HG03558 (cell line): ENCODE results near the gene CCDC24.

Experiments used
- ATAC-seq: cut with Tn5 transposase; IDR thresholded peaks from one replicate; pipeline ENCODE4 v1.9.1; 2021; ENCODE audit warnings: moderate number of reproducible peaks; ENCODE audit not compliant: unreplicated experiment; ENCODE audit errors: extremely low read depth

The CCDC24 gene

DNA sequence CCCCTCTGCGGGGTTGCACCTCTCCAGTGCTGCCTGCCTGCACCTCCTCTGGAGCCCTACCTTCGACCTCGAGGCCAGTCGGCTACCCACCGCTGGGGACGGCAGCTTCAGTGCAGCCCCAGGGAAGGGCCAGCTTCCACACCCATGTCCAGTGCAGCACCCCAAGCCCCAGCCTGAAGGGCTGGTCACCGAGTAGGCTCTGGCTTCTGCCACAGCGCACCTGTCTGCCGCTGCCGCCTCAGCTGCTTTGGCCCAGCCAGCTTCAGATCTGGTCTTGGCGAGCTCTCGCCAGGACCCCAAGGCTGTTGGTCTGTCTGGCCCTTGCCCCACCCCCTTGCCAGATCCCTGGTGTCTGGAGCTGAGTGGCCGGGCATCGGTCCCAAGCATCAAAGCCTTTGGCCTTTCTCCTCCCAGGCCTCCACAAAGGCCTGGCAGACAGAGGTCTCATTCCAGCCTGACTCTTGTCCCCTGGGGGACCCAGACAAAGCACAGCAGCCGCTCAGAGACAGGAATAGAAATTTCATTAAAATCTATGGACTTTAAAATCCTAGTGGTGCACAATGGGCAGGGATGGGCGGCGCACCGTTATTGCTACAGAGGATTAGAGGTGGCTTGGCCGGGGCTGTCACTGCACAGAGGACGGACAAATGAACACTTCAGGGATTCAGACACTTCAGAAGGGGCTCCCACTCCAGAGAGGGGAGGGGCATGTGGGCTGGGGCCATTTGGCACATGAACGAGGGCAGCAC is 4.8 kb downstream of the CCDC24 start:
- no peak for ATAC-seq

DNA sequence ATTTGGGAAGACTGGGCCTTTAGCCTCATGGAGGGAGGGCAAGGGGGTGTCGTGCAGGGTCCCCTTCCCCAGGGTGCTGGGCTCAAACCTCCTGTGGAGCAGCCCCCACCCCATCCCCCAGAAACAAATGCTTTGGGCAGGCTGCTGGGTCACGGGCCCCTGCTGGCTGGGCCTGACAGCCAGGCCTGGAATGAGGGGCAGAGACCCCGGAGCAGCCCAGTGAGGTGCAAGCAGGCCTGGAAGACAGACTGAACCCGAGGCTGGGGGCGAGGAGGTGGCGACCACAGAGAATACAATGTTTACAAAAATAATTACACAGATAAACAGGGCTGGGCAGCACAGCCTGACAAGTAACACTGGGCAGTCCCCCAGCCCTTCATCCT is 5.3 kb downstream of the CCDC24 start:
- ATAC-seq, result no peak

DNA sequence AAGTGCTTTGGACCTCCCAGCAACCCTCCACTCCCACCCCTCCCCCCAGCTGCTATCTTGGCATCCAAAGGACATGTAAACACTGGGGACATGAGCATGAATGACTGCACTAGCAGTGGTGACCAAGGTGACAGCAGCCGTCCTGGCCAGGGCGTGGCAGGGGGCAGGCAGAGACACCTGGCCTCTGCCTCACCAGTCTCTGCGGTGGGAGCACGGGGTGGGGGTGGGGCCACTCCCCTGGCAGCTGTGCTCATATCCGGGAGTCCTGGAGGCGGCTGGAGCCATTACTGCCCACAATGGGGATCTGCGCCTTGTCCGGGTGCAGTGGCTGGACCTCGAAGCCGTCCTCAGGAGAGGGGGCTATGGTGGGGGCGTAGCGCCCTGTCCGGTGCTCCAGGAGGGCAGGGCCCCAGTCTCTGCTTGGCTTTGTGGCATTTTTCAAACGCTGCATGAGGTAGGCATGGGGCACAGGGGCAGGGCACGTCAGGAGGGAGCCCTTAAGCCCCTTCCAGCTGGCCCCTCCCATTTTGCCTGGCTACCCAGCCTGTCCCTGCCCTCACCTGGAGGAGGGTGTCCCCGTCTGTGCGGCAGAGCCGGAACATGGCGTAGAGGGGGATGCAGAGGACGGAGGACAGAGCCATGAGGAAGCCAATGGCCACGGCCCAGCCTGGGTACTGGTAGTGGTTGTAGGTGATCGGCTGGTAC is 6.0 kb downstream of the CCDC24 start:
- ATAC-seq, result no peak

DNA sequence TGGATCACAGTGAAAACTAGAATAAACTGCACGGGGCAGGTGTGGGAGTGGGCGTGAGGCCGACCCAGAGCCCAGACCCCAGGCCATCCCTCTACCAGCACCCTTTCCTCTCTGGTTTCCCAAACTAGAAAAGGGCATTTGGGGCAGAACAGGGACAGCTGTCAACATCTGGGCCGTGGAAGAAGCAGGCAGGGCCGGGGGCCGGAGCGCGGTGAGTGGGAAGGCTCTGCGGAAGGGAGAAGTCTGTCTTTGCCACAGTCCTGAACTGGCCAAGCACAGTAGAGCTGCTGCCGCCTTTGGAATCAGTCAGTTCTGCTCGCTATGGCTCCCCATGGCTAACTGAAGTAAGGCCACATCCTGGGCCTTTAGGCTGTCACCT is 6.6 kb downstream of the CCDC24 start:
- no peak for ATAC-seq

DNA sequence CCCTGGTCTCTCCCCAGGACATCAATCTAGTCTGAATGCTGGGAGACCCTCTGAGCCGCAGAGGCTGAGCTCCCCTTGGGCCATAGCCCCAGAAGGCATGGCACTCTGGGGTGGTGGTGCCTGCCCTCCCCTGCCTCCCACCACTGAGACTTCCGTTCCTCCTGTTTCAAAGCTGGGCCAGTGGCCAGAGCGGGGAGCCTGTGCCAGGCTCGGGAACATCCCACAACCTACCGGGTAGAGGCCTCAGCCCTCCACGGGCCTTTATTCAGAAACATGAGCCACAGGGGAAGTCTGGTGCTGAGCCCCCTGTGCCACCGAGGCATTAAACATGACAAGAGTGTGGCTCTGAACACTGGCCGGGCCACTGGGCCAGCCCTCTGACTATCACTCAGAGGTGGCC is 8.1 kb downstream of the CCDC24 start:
- ATAC-seq, result no peak

DNA sequence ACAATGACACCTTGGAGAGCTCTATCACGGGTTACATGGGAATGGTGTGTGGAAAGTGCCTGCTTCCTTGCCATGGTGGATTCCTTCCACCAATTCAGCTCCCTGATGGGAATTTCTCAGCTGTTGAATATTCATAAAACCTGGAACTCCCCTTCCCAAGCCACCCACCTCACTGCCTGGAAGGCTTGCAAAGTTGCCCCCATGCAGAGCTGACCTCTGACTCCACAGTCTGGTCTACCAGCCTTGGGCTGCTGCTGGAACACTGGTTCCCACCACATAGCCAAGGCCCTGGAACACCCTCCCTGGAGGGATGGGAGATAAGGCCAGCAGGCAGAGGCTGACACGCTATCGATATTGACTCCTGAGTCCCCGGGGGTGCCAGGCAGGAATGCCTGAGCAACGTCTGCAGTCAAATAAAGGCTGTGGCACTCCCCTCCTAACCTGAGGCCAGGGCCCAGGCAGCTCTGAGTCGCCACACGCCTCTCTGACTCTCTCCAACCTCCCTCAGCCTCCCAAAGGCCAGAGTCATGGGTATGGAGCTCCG is 8.8 kb downstream of the CCDC24 start:
- ATAC-seq, result no peak

DNA sequence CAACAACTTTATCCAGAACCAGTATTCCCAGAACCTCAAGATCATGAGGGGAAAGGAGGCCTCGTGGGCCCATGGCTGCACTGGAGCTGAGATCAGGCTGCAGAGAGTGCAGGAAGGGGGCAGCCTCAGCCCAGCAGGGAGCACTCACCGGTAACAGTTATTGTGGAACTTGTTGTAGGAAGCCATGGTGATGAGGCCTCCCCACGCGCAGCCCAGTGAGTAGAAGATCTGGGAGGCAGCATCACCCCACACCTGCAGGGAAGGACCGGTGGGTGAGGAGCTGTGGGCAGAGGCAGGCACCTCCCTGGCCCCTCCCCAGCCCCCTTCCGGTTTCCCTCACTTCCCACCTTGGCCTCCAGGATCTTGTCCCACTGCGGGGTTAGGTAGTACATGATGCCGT is 10.8 kb downstream of the CCDC24 start:
- no peak for ATAC-seq

DNA sequence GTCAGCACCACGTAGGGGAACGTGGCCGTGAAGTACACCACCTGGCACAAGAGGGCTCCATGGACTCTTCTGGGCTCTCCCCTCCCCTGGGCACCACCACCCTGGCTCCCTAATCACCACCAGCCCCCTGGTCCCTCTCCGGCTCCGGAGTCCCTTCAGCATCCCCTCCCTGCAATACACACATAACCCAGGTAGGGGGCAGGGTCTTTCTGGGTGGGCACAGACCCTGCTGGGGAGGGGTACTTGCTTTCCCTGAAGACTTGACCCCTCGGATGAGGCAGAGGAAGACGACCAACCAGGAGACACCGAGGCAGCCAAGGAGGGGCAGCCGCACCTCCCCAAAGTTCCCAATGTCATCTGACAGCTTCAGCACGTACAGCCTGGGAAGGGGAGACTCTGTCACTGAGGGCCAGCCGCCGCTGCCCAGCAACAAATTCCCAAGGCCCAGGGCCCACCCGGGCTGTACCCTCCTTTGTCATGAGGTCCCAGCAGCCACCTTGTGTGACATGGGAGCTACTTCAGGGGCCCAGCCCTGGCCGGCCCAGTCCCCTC is 11.3 kb downstream of the CCDC24 start:
- no peak for ATAC-seq

DNA sequence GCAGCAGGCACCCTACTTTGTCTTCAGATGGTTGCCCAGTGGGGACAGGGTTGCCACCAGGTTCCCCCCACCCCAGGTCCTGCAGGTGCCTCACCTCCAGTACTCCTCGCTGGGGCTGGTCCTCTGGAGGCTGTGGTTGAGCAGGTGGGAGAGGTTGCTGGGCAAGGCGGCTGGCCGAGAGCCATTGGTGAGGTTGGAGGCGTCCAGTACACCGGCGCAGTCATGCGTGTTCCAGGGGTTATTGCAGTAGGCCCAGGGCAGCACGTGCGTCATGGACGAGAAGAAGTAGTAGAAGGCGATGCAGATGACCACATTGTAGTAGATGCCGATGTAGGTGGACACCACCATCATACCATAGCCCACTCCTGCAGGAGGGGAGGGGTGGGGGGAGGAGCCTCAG is 16.9 kb downstream of the CCDC24 start:
- no peak for ATAC-seq

DNA sequence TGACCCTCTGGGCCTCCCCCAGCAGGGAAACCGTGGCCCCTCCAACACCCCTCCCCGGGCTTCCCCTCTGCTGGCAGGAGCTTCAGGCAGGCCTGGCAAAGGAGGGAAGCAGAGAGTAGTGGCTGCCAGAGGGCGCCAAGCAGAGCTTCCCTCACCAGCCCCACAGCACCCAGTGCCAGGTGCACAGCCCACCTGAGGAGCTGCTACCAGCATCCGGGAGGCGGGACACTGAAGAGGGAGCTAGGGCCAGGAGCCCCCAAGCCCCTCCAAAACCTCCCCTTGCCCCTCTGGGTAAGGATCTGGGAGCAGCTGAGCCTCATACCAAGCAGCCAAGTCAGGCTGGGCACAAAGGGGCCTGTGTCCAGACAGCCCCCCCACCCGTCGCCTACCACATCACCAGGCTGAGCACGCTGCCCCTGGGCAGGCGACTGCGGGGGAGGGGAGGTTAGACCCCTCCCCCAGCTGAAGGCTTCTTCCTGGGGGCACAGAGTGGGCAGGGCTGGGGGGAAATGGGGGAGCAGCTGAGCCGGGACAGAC is 19.6 kb downstream of the CCDC24 start:
- no peak for ATAC-seq

DNA sequence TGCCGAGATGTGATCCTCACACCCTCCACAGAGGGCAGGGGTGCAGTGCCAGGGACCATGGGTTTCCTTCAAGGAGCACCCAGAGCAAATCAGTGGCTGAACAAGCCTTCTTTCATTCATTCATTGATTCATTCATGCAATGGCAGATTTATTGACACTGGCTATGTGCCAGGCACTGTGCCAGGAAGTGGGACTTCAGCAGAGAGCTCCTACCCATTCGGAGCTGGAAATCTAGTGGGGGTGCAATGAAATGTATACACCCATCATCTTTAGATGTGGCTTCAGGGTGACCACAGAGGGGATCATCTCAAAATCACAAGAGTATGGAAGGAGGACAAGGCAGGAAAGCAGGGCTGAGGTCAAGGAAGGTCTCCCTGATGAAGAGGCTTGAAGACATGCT is 21.0 kb downstream of the CCDC24 start:
- no peak for ATAC-seq

DNA sequence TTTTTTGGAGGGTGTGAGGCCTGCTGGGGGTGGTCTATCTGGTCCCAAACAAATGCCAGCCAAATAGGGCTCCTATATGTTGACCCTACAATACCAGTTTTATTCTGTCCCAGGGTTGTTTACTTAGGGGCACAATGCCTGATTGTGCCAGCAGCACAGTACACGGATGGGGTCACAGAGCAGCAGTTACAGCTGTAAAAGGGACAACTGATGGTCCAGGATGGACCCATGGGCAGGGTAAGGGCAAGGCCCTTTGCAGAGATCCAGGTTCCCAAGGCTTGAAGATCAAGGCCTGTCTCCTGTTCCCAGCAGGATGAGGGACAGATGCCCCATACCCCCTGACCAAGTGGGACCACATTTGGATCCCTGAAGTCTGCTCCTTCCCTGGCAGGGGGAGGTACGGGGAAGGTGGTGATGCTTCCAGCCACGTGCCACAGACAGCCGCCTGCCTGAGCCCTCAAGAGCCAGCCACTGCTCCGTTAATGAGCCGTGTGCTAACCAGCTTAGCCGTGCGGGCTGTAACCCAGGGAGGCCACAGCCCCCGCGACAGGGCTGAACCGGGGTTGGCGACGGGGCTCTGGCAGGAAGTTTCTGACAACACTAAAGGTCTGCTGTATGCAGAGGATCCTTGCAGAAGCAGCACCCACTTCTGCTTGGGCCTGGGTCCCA is 21.7 kb downstream of the CCDC24 start:
- ATAC-seq, result no peak

DNA sequence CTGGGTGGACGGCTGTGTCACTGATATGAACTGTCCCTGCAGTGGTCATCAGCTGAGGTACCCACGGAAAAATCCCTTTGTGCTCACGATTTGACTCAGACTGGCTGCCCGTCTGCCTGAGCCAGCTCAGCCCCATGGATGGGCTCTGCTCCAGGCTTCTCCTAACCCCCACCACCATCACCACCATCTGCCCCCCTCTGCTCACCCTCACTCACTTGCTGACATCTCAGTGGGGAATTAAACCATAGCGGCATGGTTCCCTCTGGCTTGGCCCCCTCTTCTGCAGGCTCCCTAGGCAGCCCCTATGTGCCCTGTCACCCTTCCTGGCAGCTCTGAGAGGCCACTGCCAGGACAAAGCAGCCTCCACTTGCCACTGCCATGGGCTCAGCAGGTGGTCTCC is 22.6 kb downstream of the CCDC24 start:
- no peak for ATAC-seq

DNA sequence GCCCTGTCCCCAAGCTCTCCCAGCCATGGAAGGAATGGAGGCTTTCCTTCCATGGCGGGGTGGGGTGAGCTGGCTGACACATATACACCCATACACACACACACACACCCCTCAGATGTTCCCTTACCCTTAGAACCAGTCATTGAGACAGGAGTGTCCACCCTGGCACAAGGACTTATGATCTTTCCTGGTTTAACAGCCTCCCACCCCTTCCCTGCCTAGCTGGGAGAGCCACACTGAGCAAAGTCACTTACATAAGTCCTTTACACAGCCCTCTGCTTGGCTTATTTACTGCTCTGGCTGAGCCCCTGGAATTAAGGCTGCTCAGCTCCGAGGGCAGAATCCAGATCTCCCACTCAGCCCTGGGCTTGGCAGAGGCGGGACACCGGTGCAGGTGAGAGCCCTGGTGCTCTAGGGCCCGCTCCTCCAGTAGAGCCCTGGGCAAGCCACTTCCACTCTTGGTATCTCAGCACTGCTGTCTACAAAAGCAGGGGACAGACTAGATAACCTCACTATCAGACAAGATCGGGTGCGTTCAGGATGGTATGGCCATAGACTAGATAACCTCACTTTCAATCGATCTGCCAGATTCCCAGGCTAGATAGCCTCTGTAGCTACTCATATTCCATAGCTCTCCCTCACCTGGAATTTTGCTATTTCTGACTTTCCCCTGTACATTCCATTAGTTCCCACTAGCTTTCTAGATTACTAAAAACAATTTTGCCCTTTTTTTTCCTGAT is 23.1 kb downstream of the CCDC24 start:
- no peak for ATAC-seq

DNA sequence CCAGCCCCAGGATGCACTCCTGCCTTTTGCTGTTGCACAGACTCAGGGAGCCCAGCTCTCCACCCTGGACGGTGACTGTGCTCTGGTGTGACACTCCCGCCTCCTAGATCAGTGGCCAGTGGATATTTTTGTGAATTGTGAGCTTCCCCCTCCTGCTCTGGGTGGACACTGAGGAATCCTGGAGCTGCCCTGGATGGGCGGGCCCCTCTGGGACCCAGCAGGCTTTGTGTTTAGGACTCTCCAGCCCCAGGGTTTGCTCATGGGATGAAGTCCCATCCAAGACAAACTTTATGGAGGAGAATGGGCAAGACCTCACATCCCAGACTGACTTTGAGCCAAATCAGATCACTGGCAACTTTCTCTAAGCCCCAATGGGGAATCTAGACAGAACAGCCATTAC is 23.8 kb downstream of the CCDC24 start:
- no peak for ATAC-seq

DNA sequence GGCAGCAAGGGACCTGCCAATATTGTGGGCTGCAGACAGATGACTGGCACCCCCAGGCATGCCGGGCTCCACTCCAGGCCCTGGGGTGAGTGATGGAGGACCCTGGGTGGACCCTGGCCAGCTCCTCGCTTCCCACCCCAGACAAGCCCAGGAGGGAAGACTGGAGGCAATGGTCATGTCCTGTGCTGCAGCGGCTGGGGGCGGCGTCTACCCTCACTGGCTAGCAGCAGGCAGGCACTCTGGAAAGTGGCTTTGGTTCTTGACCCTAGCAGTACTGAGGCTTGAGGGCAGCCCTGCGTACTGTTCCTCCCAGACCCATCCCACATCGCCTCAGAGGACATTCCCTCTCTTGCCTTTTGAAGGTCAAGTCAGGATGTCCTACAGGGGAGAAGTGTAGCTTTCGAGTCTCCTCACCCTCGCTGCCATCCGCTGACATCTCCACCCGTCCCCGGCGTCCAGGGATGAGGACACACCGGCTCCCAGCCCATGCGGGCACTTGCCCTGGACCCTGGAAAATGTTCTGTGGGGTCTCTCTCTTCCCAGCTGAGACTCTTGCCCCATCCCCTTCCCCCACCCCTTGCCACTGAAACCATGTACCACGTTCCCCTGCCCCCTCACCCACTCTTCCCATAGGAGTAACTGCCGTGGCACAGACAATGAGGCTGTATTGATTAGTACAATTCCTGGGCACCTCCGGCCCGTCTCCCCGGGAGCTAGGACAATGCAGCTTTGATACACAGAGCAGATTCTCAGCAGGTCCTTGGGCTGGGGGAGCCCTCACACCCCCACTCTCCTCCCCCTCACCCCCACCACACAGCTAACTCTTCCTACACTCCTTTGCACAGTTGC is 24.9 kb downstream of the CCDC24 start:
- ATAC-seq, result no peak

DNA sequence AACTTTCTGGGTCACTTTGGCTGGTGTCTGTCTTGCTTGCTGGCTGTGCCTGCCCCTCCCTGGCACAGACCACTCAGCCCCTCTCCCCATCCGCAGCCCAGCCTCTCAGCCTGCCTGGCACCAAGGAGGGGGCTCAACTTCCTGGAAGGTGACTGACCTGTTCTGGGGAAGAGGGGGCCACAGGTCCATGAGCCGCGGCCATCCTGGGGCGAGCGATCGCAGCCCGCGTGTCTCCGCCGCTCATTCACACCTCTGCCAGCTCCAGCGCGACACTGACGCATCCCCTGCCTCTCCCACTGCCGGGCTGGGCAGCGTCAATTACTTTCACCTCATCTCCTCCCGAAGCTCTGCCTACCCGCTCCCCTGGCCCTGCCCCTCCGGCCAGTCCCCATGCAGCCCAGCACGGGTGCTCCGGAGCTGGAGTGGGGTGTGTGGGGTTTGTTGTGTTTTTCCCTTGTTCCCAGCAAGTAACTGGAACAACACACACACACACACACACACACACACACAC is 25.5 kb downstream of the CCDC24 start:
- no peak for ATAC-seq

DNA sequence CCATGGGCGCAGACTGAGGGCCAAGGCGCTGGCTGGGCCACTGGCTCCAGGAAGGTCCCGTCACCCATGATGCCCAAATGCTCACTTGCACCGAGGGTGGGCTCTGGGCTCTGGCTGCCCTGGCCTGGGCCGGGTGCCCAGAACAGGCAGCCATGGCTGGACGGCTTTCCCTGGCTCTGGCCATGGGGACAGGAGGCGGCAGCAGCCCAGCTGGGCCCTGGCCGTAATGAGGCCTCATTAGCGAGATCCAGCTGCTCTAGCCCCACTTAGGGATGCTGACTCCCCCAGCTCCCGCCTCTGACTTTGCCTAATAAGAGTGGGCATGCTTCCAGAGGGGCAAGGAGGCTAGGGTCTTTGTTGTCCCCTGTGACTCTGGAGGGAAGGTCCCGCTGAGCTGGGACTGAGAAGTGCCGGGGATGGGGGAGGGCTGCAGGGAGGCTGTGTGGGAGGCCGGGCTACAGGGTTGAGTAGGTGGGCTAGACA is 28.1 kb downstream of the CCDC24 start:
- no peak for ATAC-seq

DNA sequence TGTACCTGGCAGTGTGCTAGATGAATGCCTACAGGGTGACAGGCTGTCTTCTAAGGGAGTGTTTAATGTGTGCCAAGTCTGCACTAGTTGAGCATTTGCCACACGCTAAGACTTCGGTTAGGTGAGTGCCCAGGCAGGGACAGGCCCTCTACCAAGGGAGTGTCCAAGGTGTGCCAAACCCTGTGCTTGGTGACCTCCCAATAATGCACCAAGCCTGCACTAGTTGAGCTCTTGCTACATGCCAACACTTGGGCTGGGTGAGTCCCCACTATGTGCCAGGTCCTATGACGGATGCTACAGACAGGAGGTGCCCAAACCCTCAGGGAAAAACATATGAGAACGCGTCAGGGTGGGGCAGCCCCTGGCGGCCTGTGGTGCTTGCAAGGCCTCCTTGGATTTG is 29.1 kb downstream of the CCDC24 start:
- no peak for ATAC-seq
